ENCODE measurements around the gene SMAD1. TPM values are rescaled to one million over a fixed set of nuclear protein-coding genes. Genes with fewer than 3 reads are reported as not detected.

Gene SMAD1
- total RNA-seq, 1 experiment from 2014 or later, result 23.0 TPM

GRCh38 chr4:145538596-145538995 lies 56.9 kb downstream of the SMAD1 start:
- H3K79me2 ChIP-seq (ENCODE audit: insufficient read depth, low read length), result peaks cover 8% of the 10 kb centered on the region; the same call in 1 of the 2 replicates
- no peaks in the 10 kb centered on the region for H4K20me1 ChIP-seq (ENCODE audit: insufficient read depth)
- BruUV-seq (replicated peaks), result no TSS peak

GRCh38 chr4:145539671-145540070 lies 58.0 kb downstream of the SMAD1 start:
- ChIA-PET CTCF (no interaction called here), RAD21 (ENCODE audit: low non-redundant PET in 1 of 2, low total read pairs in 2 of 2, uncharacterized antibody in 2 of 2, unreplicated experiment in 2 of 2) (no interaction called here), POLR2A (no interaction called here)
- H3K4me1 ChIP-seq (ENCODE audit: control insufficient read depth in 1 of 2, insufficient read depth in 2 of 2, low read length in 2 of 2), result no peaks in the 10 kb centered on the region
- no peaks in the 10 kb centered on the region for H4K20me1 ChIP-seq (ENCODE audit: insufficient read depth)
- BruUV-seq (replicated peaks), result no TSS peak
- no peaks in the 10 kb centered on the region for H3K27me3 ChIP-seq (ENCODE audit: insufficient read depth, low read length)
- peaks cover 8% of the 10 kb centered on the region; the same call in 1 of the 2 replicates for H3K79me2 ChIP-seq (ENCODE audit: insufficient read depth, low read length)
- intact Hi-C loops (cut with micrococcal nuclease), result no loop called here
- H3K27ac ChIP-seq (ENCODE audit: low read depth, low read length), result no peak overlapping the region
- no peak overlapping the region for H3K9ac ChIP-seq (ENCODE audit: low read length)
- no peaks in the 10 kb centered on the region for H3K9me3 ChIP-seq (ENCODE audit: control insufficient read depth in 1 of 2, insufficient read depth in 1 of 2, low read depth in 1 of 2, low read length in 2 of 2)
- no peaks in the 10 kb centered on the region for H3K36me3 ChIP-seq (ENCODE audit: control insufficient read depth in 1 of 2, insufficient read depth in 2 of 2, low read length in 2 of 2)
- H3K9me2 ChIP-seq (ENCODE audit: insufficient read depth), result no peaks in the 10 kb centered on the region
- H3K4me2 ChIP-seq (ENCODE audit: low read length), result no peak overlapping the region
- DNase-seq (ENCODE audit: low read depth, low spot score), result no peak
- no peak overlapping the region for H2AFZ ChIP-seq (ENCODE audit: low read depth, low read length, poor library complexity, severe bottlenecking)
- no peak for ATAC-seq
- no peak overlapping the region for H3K4me3 ChIP-seq (replicated peaks in 1 of 2; ENCODE audit: low read depth in 1 of 2, low read length in 2 of 2)
- TF ChIP-seq YY1 (IDR thresholded peaks at IDR 0.05; ENCODE audit: extremely low read depth, insufficient replicate concordance, low read depth, low read length) (no peak), CEBPB (IDR thresholded peaks at IDR 0.05; ENCODE audit: low read depth) (no peak), RAD21 (IDR thresholded peaks at IDR 0.05; ENCODE audit: low read depth) (no peak), TCF7L2 (IDR thresholded peaks at IDR 0.05; ENCODE audit: borderline replicate concordance, extremely low read depth, insufficient read depth, insufficient read length) (no peak), EGR1 (IDR thresholded peaks at IDR 0.05; ENCODE audit: low read depth) (no peak), ZNF274 (IDR thresholded peaks at IDR 0.05; ENCODE audit: low read depth, low read length) (no peak), FOSL1 (IDR thresholded peaks at IDR 0.05; ENCODE audit: low read depth) (no peak), SRF (IDR thresholded peaks at IDR 0.05; ENCODE audit: low read depth) (no peak), ZFX (IDR thresholded peaks at IDR 0.05) (no peak), EZH2phosphoT487 (IDR thresholded peaks at IDR 0.05; ENCODE audit: borderline replicate concordance) (no peak)
- TF ChIP-seq, protein P1, sequence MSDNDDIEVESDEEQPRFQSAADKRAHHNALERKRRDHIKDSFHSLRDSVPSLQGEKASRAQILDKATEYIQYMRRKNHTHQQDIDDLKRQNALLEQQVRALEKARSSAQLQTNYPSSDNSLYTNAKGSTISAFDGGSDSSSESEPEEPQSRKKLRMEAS (IDR thresholded peaks at IDR 0.05), result no peak
- TF ChIP-seq, protein P2, sequence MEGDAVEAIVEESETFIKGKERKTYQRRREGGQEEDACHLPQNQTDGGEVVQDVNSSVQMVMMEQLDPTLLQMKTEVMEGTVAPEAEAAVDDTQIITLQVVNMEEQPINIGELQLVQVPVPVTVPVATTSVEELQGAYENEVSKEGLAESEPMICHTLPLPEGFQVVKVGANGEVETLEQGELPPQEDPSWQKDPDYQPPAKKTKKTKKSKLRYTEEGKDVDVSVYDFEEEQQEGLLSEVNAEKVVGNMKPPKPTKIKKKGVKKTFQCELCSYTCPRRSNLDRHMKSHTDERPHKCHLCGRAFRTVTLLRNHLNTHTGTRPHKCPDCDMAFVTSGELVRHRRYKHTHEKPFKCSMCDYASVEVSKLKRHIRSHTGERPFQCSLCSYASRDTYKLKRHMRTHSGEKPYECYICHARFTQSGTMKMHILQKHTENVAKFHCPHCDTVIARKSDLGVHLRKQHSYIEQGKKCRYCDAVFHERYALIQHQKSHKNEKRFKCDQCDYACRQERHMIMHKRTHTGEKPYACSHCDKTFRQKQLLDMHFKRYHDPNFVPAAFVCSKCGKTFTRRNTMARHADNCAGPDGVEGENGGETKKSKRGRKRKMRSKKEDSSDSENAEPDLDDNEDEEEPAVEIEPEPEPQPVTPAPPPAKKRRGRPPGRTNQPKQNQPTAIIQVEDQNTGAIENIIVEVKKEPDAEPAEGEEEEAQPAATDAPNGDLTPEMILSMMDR (IDR thresholded peaks at IDR 0.05 in 2 of 3, conservative IDR thresholded peaks at IDR 0.05 in 1 of 3; ENCODE audit: borderline replicate concordance in 1 of 3, insufficient read depth in 1 of 3, low read depth in 2 of 3, low read length in 2 of 3), result no peak

More at GRCh38 chr4:145538596-145538995, 56.9 kb downstream of the SMAD1 start:
- Histone ChIP-seq H3K9me3 (ENCODE audit: control insufficient read depth in 1 of 2, insufficient read depth in 1 of 2, low read depth in 1 of 2, low read length in 2 of 2) (no peaks in the 10 kb centered on the region), H3K36me3 (ENCODE audit: control insufficient read depth in 1 of 2, insufficient read depth in 2 of 2, low read length in 2 of 2) (no peaks in the 10 kb centered on the region), H3K27me3 (ENCODE audit: insufficient read depth, low read length) (no peaks in the 10 kb centered on the region), H3K4me2 (ENCODE audit: low read length) (no peak overlapping the region), H2AFZ (ENCODE audit: low read depth, low read length, poor library complexity, severe bottlenecking) (no peak overlapping the region), H3K27ac (ENCODE audit: low read depth, low read length) (no peak overlapping the region), H3K4me3 (replicated peaks in 1 of 2; ENCODE audit: low read depth in 1 of 2, low read length in 2 of 2) (no peak overlapping the region), H3K4me1 (ENCODE audit: control insufficient read depth in 1 of 2, insufficient read depth in 2 of 2, low read length in 2 of 2) (no peaks in the 10 kb centered on the region), H3K9me2 (ENCODE audit: insufficient read depth) (no peaks in the 10 kb centered on the region), H3K9ac (ENCODE audit: low read length) (no peak overlapping the region)
- ChIA-PET RAD21 (ENCODE audit: low non-redundant PET in 1 of 2, low total read pairs in 2 of 2, uncharacterized antibody in 2 of 2, unreplicated experiment in 2 of 2) (no interaction called here), POLR2A (no interaction called here), CTCF (no interaction called here)
- no peak for TF ChIP-seq ZBTB33 (IDR thresholded peaks at IDR 0.05; ENCODE audit: extremely low read depth, insufficient replicate concordance, low read length)
- no peak for TF ChIP-seq YY1 (IDR thresholded peaks at IDR 0.05; ENCODE audit: extremely low read depth, insufficient replicate concordance, low read depth, low read length)
- no peak for TF ChIP-seq POLR2AphosphoS5 (IDR thresholded peaks at IDR 0.05; ENCODE audit: low read depth, low read length)
- no peak for TF ChIP-seq EZH2phosphoT487 (IDR thresholded peaks at IDR 0.05; ENCODE audit: borderline replicate concordance)
- TF ChIP-seq SRF (IDR thresholded peaks at IDR 0.05; ENCODE audit: low read depth), result no peak
- TF ChIP-seq JUND (IDR thresholded peaks at IDR 0.05), result no peak
- TF ChIP-seq POLR2A (IDR thresholded peaks at IDR 0.05; ENCODE audit: borderline replicate concordance, extremely low read depth, insufficient read depth, insufficient read length), result no peak
- intact Hi-C loops (cut with micrococcal nuclease), result no loop called here
- DNase-seq (ENCODE audit: low read depth, low spot score), result no peak
- no peak for ATAC-seq

Data from HCT116 (cell line).